H9 (cell line): Measurements from ENCODE around the gene TOR1AIP1. TPM values are rescaled to one million over a fixed set of nuclear protein-coding genes. Genes with fewer than 3 reads are reported as not detected.

Experiments used
- DNase-seq: peaks from one replicate; pipeline ENCODE4 v3.0.0-alpha.2; 2017
- H2AFZ ChIP-seq: one replicate; pipeline ENCODE4 v1.6.1; 2013; ENCODE audit warnings: mild to moderate bottlenecking, low read length, control low read depth, moderate library complexity
- H2AK5ac ChIP-seq: 2 replicates; pipeline ENCODE4 v1.6.1; 2013; ENCODE audit warnings: low read length, control low read depth, mixed read lengths; ENCODE audit not compliant: insufficient read length
- H2BK120ac ChIP-seq: one replicate; pipeline ENCODE4 v1.6.1; 2013; ENCODE audit warnings: low read depth, mild to moderate bottlenecking, low read length, control low read depth, inconsistent platforms; ENCODE audit not compliant: poor library complexity, severe bottlenecking
- H2BK12ac ChIP-seq: 2 replicates; pipeline ENCODE4 v1.6.1; 2013; ENCODE audit warnings: low read length, control low read depth, mixed read lengths, low read depth; ENCODE audit not compliant: insufficient read length
- H2BK15ac ChIP-seq: 2 replicates; pipeline ENCODE4 v1.6.1; 2013; ENCODE audit warnings: low read depth, low read length, control low read depth
- H2BK20ac ChIP-seq: one replicate; pipeline ENCODE4 v1.6.1; 2013; ENCODE audit warnings: low read depth, mild to moderate bottlenecking, low read length, control low read depth, inconsistent platforms; ENCODE audit not compliant: poor library complexity, severe bottlenecking
- H2BK5ac ChIP-seq: 2 replicates; pipeline ENCODE4 v1.6.1; 2013; ENCODE audit warnings: low read length, control low read depth, mixed read lengths; ENCODE audit not compliant: insufficient read length
- H3K14ac ChIP-seq: 2 replicates; pipeline ENCODE4 v1.6.1; 2013; ENCODE audit warnings: low read length, control low read depth; ENCODE audit not compliant: insufficient read depth
- H3K18ac ChIP-seq: 2 replicates; pipeline ENCODE4 v1.6.1; 2013; ENCODE audit warnings: low read depth, mild to moderate bottlenecking, mixed read lengths, low read length, control low read depth; ENCODE audit not compliant: insufficient read length
- H3K23ac ChIP-seq: 2 replicates; pipeline ENCODE4 v1.6.1; 2013; ENCODE audit warnings: low read length, control low read depth, mixed read lengths, low read depth; ENCODE audit not compliant: insufficient read length
- H3K23me2 ChIP-seq: 2 replicates; pipeline ENCODE4 v1.6.1; 2013; ENCODE audit warnings: low read depth, mild to moderate bottlenecking, mixed read lengths, low read length, control low read depth; ENCODE audit not compliant: insufficient read length, poor library complexity, severe bottlenecking
- H3K27ac ChIP-seq: 2 replicates; pipeline ENCODE4 v1.5.1; 2013; ENCODE audit warnings: low read length, control low read depth, mixed read lengths, low read depth; ENCODE audit not compliant: insufficient read length
- H3K27me3 ChIP-seq: 2 replicates; pipeline ENCODE4 v1.6.1; 2013; ENCODE audit warnings: low read length, control low read depth, inconsistent platforms; ENCODE audit not compliant: insufficient read depth
- H3K4ac ChIP-seq: 2 replicates; pipeline ENCODE4 v1.6.1; 2013; ENCODE audit warnings: low read depth, mild to moderate bottlenecking, control low read depth, inconsistent platforms, low read length, moderate library complexity
- H3K4me1 ChIP-seq: 2 replicates; pipeline ENCODE4 v1.6.1; 2013; ENCODE audit warnings: low read length, control low read depth, inconsistent platforms; ENCODE audit not compliant: insufficient read depth
- H3K4me2 ChIP-seq: 2 replicates; pipeline ENCODE4 v1.6.1; 2013; ENCODE audit warnings: low read length, control low read depth, mixed read lengths; ENCODE audit not compliant: insufficient read length, insufficient read depth
- H3K56ac ChIP-seq: 2 replicates; pipeline ENCODE4 v1.6.1; 2013; ENCODE audit warnings: low read depth, mild to moderate bottlenecking, mixed read lengths, low read length, control low read depth; ENCODE audit not compliant: insufficient read length
- H3K79me1 ChIP-seq: 2 replicates; pipeline ENCODE4 v1.6.1; 2013; ENCODE audit warnings: low read depth, mild to moderate bottlenecking, moderate library complexity, low read length, control low read depth, inconsistent platforms; ENCODE audit not compliant: insufficient read depth, poor library complexity, severe bottlenecking
- H3K79me2 ChIP-seq: 2 replicates; pipeline ENCODE4 v1.6.1; 2013; ENCODE audit warnings: low read length, control low read depth, inconsistent platforms; ENCODE audit not compliant: insufficient read depth
- H3K9ac ChIP-seq: 2 replicates; pipeline ENCODE4 v1.6.1; 2013; ENCODE audit warnings: low read length, control low read depth, mixed read lengths; ENCODE audit not compliant: insufficient read length; ENCODE audit errors: extremely low read depth
- H3K9me3 ChIP-seq: one replicate; pipeline ENCODE4 v1.6.1; 2013; ENCODE audit warnings: low read depth, low read length, inconsistent platforms; ENCODE audit not compliant: control insufficient read depth
- H3T11ph ChIP-seq: one replicate; pipeline ENCODE4 v1.6.1; 2013; ENCODE audit warnings: mild to moderate bottlenecking, low read length, control low read depth, inconsistent platforms
- H4K20me1 ChIP-seq: one replicate; pipeline ENCODE4 v1.6.1; 2013; ENCODE audit not compliant: control insufficient read depth, insufficient read length, insufficient read depth
- H4K5ac ChIP-seq: 2 replicates; pipeline ENCODE4 v1.6.1; 2013; ENCODE audit warnings: low read depth, mild to moderate bottlenecking, mixed read lengths, low read length, control low read depth; ENCODE audit not compliant: insufficient read length
- H4K8ac ChIP-seq: replicated peaks from 2 replicates; pipeline ENCODE4 v1.6.1; 2013; ENCODE audit warnings: low read length, control low read depth, mixed read lengths, low read depth; ENCODE audit not compliant: insufficient read length
- H4K91ac ChIP-seq: 2 replicates; pipeline ENCODE4 v1.6.1; 2013; ENCODE audit warnings: low read depth, mild to moderate bottlenecking, moderate library complexity, mixed read lengths, low read length, control low read depth; ENCODE audit not compliant: insufficient read length
- H3K27ac Mint-ChIP-seq, 3 experiments: 2 replicates in 2 of 3; 3 replicates in 1 of 3; pipeline ENCODE4 v1.8.0; 2020 to 2021; ENCODE audit warnings: mixed read lengths in 3 of 3, mild to moderate bottlenecking in 1 of 3, moderate library complexity in 1 of 3
- H3K27me3 Mint-ChIP-seq: 2 replicates; pipeline ENCODE4 v1.8.0; 2021; ENCODE audit warnings: low read depth, mild to moderate bottlenecking, moderate library complexity, mixed read lengths
- H3K36me3 Mint-ChIP-seq, 3 experiments: 2 replicates in 2 of 3; 3 replicates in 1 of 3; pipeline ENCODE4 v1.8.0; 2020 to 2021; ENCODE audit warnings: low read depth in 3 of 3, mixed read lengths in 3 of 3; ENCODE audit not compliant: insufficient read depth in 1 of 3
- H3K4me1 Mint-ChIP-seq, 2 experiments: 2 replicates each; pipeline ENCODE4 v1.8.0; 2020; ENCODE audit warnings: mixed read lengths in 2 of 2
- H3K4me3 Mint-ChIP-seq, 2 experiments: 2 replicates in 1 of 2; 3 replicates in 1 of 2; pipeline ENCODE4 v1.8.0; 2020 to 2021; ENCODE audit warnings: mild to moderate bottlenecking in 2 of 2, mixed read lengths in 2 of 2, moderate library complexity in 1 of 2
- H3K9me3 Mint-ChIP-seq, 2 experiments: 2 replicates in 1 of 2; 3 replicates in 1 of 2; pipeline ENCODE4 v1.8.0; 2020; ENCODE audit warnings: mild to moderate bottlenecking in 2 of 2, mixed read lengths in 2 of 2, moderate library complexity in 1 of 2
- total RNA-seq: library from RNA; stranded (reverse); gene quantifications from 2 replicates; pipeline ENCODE4 v1.2.1, GENCODE V29; 2021
- TF ChIP-seq, protein P1 (sequence below): fragments of 200-600 bp; sonication (generic); conservative IDR thresholded peaks from 3 replicates; pipeline ENCODE4 v1.8.0; 2021; ENCODE audit warnings: antibody characterized with exemption, mild to moderate bottlenecking

The TOR1AIP1 gene
- total RNA-seq, 1 experiment from 2014 or later = 25.5 TPM

DNA sequence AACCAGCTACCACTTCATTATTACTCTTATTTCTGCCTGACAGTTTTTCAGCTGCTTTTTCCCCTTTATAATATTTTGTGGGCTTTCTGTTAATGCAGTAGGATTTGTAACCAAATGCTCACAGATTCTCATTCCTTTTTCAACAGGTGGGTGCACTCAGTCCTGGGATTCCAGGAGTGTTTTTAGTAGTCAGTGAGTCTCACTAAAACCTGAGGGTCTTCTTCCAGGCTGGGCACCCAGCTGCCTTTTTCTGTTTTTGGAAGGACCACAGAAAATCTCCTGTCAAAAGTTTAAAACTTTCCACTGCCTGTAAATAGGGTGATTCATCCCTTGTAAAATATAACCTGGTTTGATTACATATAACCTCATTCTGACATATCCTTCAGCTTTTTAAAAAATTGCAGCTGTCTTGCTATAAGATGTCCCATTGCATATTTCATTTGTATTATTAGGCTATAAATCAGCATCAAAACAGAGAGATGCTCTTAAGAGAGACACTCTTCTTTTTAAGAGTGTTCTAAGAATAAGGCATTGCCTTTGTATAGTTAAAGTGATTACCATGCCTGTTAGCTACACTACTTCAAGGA lies 55.7 kb downstream of the TOR1AIP1 start:
- no peak overlapping the region for H4K5ac ChIP-seq
- H3K36me3 Mint-ChIP-seq = no peaks in the 10 kb centered on the region
- H2BK12ac ChIP-seq = no peak overlapping the region

More for the DNA sequence above, 55.7 kb downstream of the TOR1AIP1 start:
- Histone ChIP-seq H2AFZ (no peak overlapping the region), H4K20me1 (no peaks in the 10 kb centered on the region), H2BK15ac (no peak overlapping the region), H3K4ac (no peak overlapping the region), H4K91ac (no peak overlapping the region), H2BK20ac (no peak overlapping the region), H3K23ac (no peak overlapping the region), H3K18ac (no peak overlapping the region), H2BK5ac (no peak overlapping the region), H3K79me1 (no peaks in the 10 kb centered on the region), H3K27ac (no peak overlapping the region), H3K27me3 (no peaks in the 10 kb centered on the region), H3K79me2 (no peaks in the 10 kb centered on the region), H2BK120ac (no peak overlapping the region), H3K4me2 (no peak overlapping the region), H4K8ac (no peak overlapping the region), H3K23me2 (no peaks in the 10 kb centered on the region), H2AK5ac (no peak overlapping the region), H3T11ph (no peak overlapping the region), H3K9ac (no peak overlapping the region), H3K9me3 (no peaks in the 10 kb centered on the region), H3K4me1 (no peaks in the 10 kb centered on the region), H3K56ac (no peak overlapping the region), H3K14ac (no peak overlapping the region)
- Mint-ChIP-seq H3K4me3 (no peak overlapping the region), H3K4me1 (no peaks in the 10 kb centered on the region), H3K27ac (no peak overlapping the region), H3K9me3 (no peaks in the 10 kb centered on the region), H3K27me3 (no peaks in the 10 kb centered on the region)
- TF ChIP-seq, protein P1, sequence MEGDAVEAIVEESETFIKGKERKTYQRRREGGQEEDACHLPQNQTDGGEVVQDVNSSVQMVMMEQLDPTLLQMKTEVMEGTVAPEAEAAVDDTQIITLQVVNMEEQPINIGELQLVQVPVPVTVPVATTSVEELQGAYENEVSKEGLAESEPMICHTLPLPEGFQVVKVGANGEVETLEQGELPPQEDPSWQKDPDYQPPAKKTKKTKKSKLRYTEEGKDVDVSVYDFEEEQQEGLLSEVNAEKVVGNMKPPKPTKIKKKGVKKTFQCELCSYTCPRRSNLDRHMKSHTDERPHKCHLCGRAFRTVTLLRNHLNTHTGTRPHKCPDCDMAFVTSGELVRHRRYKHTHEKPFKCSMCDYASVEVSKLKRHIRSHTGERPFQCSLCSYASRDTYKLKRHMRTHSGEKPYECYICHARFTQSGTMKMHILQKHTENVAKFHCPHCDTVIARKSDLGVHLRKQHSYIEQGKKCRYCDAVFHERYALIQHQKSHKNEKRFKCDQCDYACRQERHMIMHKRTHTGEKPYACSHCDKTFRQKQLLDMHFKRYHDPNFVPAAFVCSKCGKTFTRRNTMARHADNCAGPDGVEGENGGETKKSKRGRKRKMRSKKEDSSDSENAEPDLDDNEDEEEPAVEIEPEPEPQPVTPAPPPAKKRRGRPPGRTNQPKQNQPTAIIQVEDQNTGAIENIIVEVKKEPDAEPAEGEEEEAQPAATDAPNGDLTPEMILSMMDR = no peak
- DNase-seq = no peak
